ENCODE measurements around the gene FAM241B.

The FAM241B gene

GRCh38 chr10:69645296-69646184 lies 15.5 kb downstream of the FAM241B start:
- Histone ChIP-seq H3K79me2 (ENCODE audit: low read length) (no peaks in the 10 kb centered on the region), H3K27me3 (replicated peaks; ENCODE audit: insufficient read depth, low read length) (peaks cover 72% of the 10 kb centered on the region), H3K4me1 (ENCODE audit: low read length) (no peaks in the 10 kb centered on the region), H2AFZ (ENCODE audit: low read length) (no peak overlapping the region), H3K27ac (ENCODE audit: low read length) (no peak overlapping the region), H4K20me1 (ENCODE audit: insufficient read depth, low read length) (no peaks in the 10 kb centered on the region), H3K9me3 (replicated peaks; ENCODE audit: insufficient read depth, low read length) (no peaks in the 10 kb centered on the region), H3K4me3 (ENCODE audit: low read length) (no peak overlapping the region), H3K9me2 (replicated peaks; ENCODE audit: insufficient read depth, low read length) (no peaks in the 10 kb centered on the region), H3K36me3 (replicated peaks; ENCODE audit: insufficient read depth, low read length) (no peaks in the 10 kb centered on the region), H3K9ac (ENCODE audit: low read length) (no peak overlapping the region), H3K4me2 (ENCODE audit: low read depth, low read length) (no peak overlapping the region), H3F3A (ENCODE audit: insufficient read depth, low read length) (no peaks in the 10 kb centered on the region)
- no peak for TF ChIP-seq EZH2 (optimal IDR thresholded peaks at IDR 0.05; ENCODE audit: low read depth, low read length)
- TF ChIP-seq EZH2phosphoT487 (IDR thresholded peaks at IDR 0.05; ENCODE audit: low read length) = no peak
- DNase-seq = no peak

- Histone ChIP-seq H3F3A (ENCODE audit: insufficient read depth, low read length) (no peaks in the 10 kb centered on the region), H3K9ac (ENCODE audit: low read length) (no peak overlapping the region), H3K79me2 (ENCODE audit: low read length) (no peaks in the 10 kb centered on the region), H3K4me2 (ENCODE audit: low read depth, low read length) (no peak overlapping the region), H3K9me3 (replicated peaks; ENCODE audit: insufficient read depth, low read length) (no peaks in the 10 kb centered on the region), H3K4me3 (ENCODE audit: low read length) (no peak overlapping the region), H4K20me1 (ENCODE audit: insufficient read depth, low read length) (no peaks in the 10 kb centered on the region), H3K9me2 (replicated peaks; ENCODE audit: insufficient read depth, low read length) (no peaks in the 10 kb centered on the region), H3K27me3 (replicated peaks; ENCODE audit: insufficient read depth, low read length) (peaks cover 75% of the 10 kb centered on the region), H3K27ac (ENCODE audit: low read length) (no peak overlapping the region), H3K4me1 (ENCODE audit: low read length) (no peaks in the 10 kb centered on the region), H3K36me3 (replicated peaks; ENCODE audit: insufficient read depth, low read length) (no peaks in the 10 kb centered on the region), H2AFZ (ENCODE audit: low read length) (no peak overlapping the region)
- no peak for DNase-seq
- TF ChIP-seq EZH2 (optimal IDR thresholded peaks at IDR 0.05; ENCODE audit: low read depth, low read length) (no peak), CTCF (IDR thresholded peaks at IDR 0.05; ENCODE audit: low read length) (no peak), EZH2phosphoT487 (IDR thresholded peaks at IDR 0.05; ENCODE audit: low read length) (no peak)
Observed at GRCh38 chr10:69646185-69647060, 16.4 kb downstream of the FAM241B start.

DNA sequence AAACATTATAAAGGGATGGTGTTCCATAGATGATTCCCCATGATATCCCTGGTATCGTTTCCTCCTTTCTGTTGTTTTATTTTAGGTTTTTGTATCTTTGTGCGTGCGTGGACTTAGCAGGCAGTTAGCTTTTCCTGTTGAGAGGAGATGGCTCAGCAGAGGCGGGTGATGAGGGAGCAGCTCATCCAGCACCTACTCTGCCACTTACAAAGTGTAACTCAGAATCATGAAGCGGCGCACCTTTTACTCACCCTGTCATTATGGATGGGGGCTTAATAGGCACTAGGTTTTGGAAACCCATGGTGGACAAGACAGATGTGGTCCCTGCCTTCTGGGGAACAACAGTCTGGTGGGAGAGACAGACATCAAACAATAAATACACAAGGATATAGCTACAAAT lies 17.1 kb downstream of the FAM241B start:
- Histone ChIP-seq H3K27me3 (replicated peaks; ENCODE audit: insufficient read depth, low read length) (peaks cover 75% of the 10 kb centered on the region), H3K79me2 (ENCODE audit: low read length) (no peaks in the 10 kb centered on the region), H3K9ac (ENCODE audit: low read length) (no peak overlapping the region), H3K27ac (ENCODE audit: low read length) (no peak overlapping the region), H3K9me2 (replicated peaks; ENCODE audit: insufficient read depth, low read length) (no peaks in the 10 kb centered on the region), H4K20me1 (ENCODE audit: insufficient read depth, low read length) (no peaks in the 10 kb centered on the region), H3K4me2 (ENCODE audit: low read depth, low read length) (no peak overlapping the region), H3F3A (ENCODE audit: insufficient read depth, low read length) (no peaks in the 10 kb centered on the region), H3K9me3 (replicated peaks; ENCODE audit: insufficient read depth, low read length) (no peaks in the 10 kb centered on the region), H3K4me3 (ENCODE audit: low read length) (no peak overlapping the region), H2AFZ (ENCODE audit: low read length) (no peak overlapping the region), H3K4me1 (ENCODE audit: low read length) (no peaks in the 10 kb centered on the region), H3K36me3 (replicated peaks; ENCODE audit: insufficient read depth, low read length) (no peaks in the 10 kb centered on the region)
- TF ChIP-seq EZH2phosphoT487 (IDR thresholded peaks at IDR 0.05; ENCODE audit: low read length) (no peak), CTCF (IDR thresholded peaks at IDR 0.05; ENCODE audit: low read length) (no peak)
- no peak for DNase-seq

Data from MM.1S (cell line).